ENCODE measurements around the gene CFAP20DC. TPM values are rescaled to one million over a fixed set of nuclear protein-coding genes. Genes with fewer than 3 reads are reported as not detected.
A peak's percentile ranks its signal among the peaks of the same experiment; 100 is the strongest.
"Not testable (repeated sequence)": the region's sequence is repeated elsewhere in the genome, so short reads cannot be mapped to it uniquely, and the experiment has no call there.

CFAP20DC gene
- total and polyA plus RNA-seq, 5 donors = 0.14 to 0.28 (median 0.18) TPM; not detected in 1

DNA sequence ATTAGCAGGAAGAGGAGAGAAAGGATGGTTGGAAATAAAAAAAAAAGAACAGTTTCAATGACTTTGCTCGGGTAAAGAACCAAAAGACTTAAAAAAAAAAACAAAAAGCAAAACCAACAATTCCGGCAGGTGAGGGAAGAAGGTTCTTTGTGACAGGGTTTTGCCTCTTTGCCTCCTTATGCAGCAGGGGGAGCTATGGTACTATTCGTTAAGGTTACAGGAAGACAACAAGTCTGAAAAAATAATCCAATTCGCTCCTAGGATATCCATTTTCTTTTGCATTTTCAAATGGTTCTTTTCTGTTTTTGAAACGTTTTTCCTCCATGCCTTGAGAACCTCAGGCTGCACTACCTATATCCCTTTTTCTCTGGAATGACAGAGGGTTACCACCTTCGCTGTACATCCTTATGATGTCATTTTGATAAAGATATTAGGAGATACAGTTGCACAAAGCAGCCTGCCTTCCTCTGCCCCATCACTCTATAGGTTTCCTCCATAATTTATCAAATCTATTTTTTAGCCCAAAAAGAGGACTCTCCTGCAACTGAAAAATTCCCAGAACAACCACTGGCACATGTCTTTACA lies 55.0 kb downstream of the CFAP20DC start:
- DNase-seq (no peak), ATAC-seq (no peak)
- intact Hi-C loops (cut with DNase I) = no loop called here
- 21% methylated on average over 6 of the region's 6 CpGs for WGBS
- H3K4me3 ChIP-seq (ENCODE audit: low read length) = no peak overlapping the region
- no peaks in the 10 kb centered on the region for H3K9me3 ChIP-seq (ENCODE audit: control insufficient read depth, low read length)
- no peak overlapping the region for H3K27ac ChIP-seq (ENCODE audit: low read length)
- H3K4me1 ChIP-seq (ENCODE audit: control insufficient read depth, insufficient read depth, low read length) = no peaks in the 10 kb centered on the region
- H3K27me3 ChIP-seq (ENCODE audit: control insufficient read depth, insufficient read depth) = no peaks in the 10 kb centered on the region

DNA sequence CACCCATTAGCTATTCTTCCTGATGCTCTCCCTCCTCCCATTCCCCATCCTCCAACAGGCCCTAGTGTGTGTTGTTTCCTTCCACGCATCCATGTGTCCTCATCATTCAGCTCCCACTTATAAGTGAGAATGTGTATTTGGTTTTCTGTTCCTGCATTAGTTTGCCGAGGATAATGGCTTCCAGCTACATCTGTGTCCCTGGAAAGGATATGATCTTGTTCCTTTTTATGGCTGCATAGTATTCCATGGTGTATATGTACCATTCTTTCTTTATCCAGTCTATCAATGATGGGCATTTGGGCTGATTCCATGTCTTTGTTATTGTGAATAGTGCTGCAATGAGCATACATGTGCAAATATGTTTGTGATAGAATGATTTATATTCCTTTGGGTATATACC lies 56.3 kb downstream of the CFAP20DC start:
- H3K9me3 ChIP-seq (ENCODE audit: control insufficient read depth, low read length) = no peaks in the 10 kb centered on the region
- no peaks in the 10 kb centered on the region for H3K27me3 ChIP-seq (ENCODE audit: control insufficient read depth, insufficient read depth)
- no peak overlapping the region for H3K27ac ChIP-seq (ENCODE audit: low read length)
- WGBS = 90% methylated on average over 2 of the region's 2 CpGs
- intact Hi-C loops (cut with DNase I) = no loop called here
- no peak for ATAC-seq
- H3K4me1 ChIP-seq (ENCODE audit: control insufficient read depth, insufficient read depth, low read length) = no peaks in the 10 kb centered on the region
- no peak for DNase-seq
- H3K4me3 ChIP-seq (ENCODE audit: low read length) = no peak overlapping the region

GRCh38 chr3:58991623-58992022 lies 58.2 kb downstream of the CFAP20DC start:
- intact Hi-C loops (cut with DNase I) = no loop called here

GRCh38 chr3:58991026-58991425 lies 58.8 kb downstream of the CFAP20DC start:
- no peaks in the 10 kb centered on the region for H3K27me3 ChIP-seq (ENCODE audit: control insufficient read depth, insufficient read depth)
- ATAC-seq (no peak), DNase-seq (no peak)
- no peaks in the 10 kb centered on the region for H3K9me3 ChIP-seq (ENCODE audit: control insufficient read depth, low read length)
- no peak overlapping the region for H3K4me3 ChIP-seq (ENCODE audit: low read length)
- intact Hi-C loops (cut with DNase I) = no loop called here
- H3K27ac ChIP-seq (ENCODE audit: low read length) = no peak overlapping the region
- H3K4me1 ChIP-seq (ENCODE audit: control insufficient read depth, insufficient read depth, low read length) = no peaks in the 10 kb centered on the region

More at GRCh38 chr3:58991623-58992022, 58.2 kb downstream of the CFAP20DC start:
- DNase-seq (no peak), ATAC-seq (no peak)
- Histone ChIP-seq H3K4me3 (ENCODE audit: low read length) (no peak overlapping the region), H3K9me3 (ENCODE audit: control insufficient read depth, low read length) (no peaks in the 10 kb centered on the region), H3K27ac (ENCODE audit: low read length) (no peak overlapping the region), H3K27me3 (ENCODE audit: control insufficient read depth, insufficient read depth) (no peaks in the 10 kb centered on the region), H3K4me1 (ENCODE audit: control insufficient read depth, insufficient read depth, low read length) (no peaks in the 10 kb centered on the region)
- 83% methylated on average over 5 of the region's 5 CpGs for WGBS

DNA sequence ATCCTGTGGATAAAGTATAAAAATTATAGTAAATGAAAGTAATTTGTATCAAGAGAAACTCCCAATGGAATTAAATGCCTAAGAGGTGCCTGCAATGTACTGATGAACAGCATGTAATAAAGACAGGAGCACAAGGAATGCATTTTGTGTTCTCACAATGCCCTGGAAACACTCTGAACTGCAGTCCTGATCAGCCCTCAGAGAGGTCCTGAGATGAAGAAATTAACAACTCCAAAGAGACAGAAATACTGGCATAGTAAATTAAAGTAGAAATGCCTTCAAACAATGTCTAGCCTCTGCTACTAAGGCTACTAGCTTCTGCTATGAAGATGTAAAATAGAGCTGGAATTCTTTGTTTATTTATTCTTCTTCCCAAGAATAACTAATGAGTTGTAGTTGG lies 59.9 kb downstream of the CFAP20DC start:
- Histone ChIP-seq H3K4me1 (ENCODE audit: control insufficient read depth, insufficient read depth, low read length) (no peaks in the 10 kb centered on the region), H3K4me3 (ENCODE audit: low read length) (no peak overlapping the region), H3K27me3 (ENCODE audit: control insufficient read depth, insufficient read depth) (no peaks in the 10 kb centered on the region), H3K27ac (ENCODE audit: low read length) (no peak overlapping the region), H3K9me3 (ENCODE audit: control insufficient read depth, low read length) (no peaks in the 10 kb centered on the region)
- intact Hi-C loops (cut with DNase I) = loop anchor here in 1 of 4 donors (10.0 kb wide), 1 partner anchor 345 kb away; no protein-coding TSS in a partner anchor
- DNase-seq (no peak), ATAC-seq (no peak)

DNA sequence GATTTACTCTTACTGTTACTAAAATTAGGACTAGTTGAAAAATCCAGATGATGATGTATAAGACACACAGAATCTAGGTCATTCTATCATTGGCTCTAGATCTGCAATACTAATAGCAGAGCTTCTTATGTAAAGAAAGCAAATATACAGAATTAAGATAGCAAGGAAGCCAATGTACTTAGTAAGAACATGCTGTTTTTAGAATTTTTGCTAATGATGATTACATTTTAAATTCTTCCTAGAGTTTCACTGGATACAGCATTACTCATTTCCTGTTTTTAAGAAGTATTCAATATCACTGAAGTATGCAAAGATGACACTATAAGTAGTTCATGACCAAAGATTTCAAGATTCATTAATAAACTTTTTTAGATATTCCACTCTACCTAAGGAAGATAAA lies 60.7 kb downstream of the CFAP20DC start:
- no peaks in the 10 kb centered on the region for H3K4me1 ChIP-seq (ENCODE audit: control insufficient read depth, insufficient read depth, low read length)
- no peak overlapping the region for H3K27ac ChIP-seq (ENCODE audit: low read length)
- no peaks in the 10 kb centered on the region for H3K9me3 ChIP-seq (ENCODE audit: control insufficient read depth, low read length)
- intact Hi-C loops (cut with DNase I) = loop anchor here in 1 of 4 donors (10.0 kb wide), 1 partner anchor 346 kb away; no protein-coding TSS in a partner anchor
- no peaks in the 10 kb centered on the region for H3K27me3 ChIP-seq (ENCODE audit: control insufficient read depth, insufficient read depth)
- no peak for DNase-seq
- H3K4me3 ChIP-seq (ENCODE audit: low read length) = no peak overlapping the region
- ATAC-seq = no peak

GRCh38 chr3:58988041-58988440 lies 61.8 kb downstream of the CFAP20DC start:
- Histone ChIP-seq H3K4me3 (ENCODE audit: low read length) (no peak overlapping the region), H3K4me1 (ENCODE audit: control insufficient read depth, insufficient read depth, low read length) (no peaks in the 10 kb centered on the region), H3K27ac (ENCODE audit: low read length) (no peak overlapping the region), H3K9me3 (ENCODE audit: control insufficient read depth, low read length) (no peaks in the 10 kb centered on the region), H3K27me3 (ENCODE audit: control insufficient read depth, insufficient read depth) (no peaks in the 10 kb centered on the region)
- no peak for DNase-seq
- 90% methylated on average over 3 of the region's 3 CpGs for WGBS
- ATAC-seq = no peak
- intact Hi-C loops (cut with DNase I) = loop anchor here in 1 of 4 donors (10.0 kb wide), 1 partner anchor 347 kb away; no protein-coding TSS in a partner anchor

DNA sequence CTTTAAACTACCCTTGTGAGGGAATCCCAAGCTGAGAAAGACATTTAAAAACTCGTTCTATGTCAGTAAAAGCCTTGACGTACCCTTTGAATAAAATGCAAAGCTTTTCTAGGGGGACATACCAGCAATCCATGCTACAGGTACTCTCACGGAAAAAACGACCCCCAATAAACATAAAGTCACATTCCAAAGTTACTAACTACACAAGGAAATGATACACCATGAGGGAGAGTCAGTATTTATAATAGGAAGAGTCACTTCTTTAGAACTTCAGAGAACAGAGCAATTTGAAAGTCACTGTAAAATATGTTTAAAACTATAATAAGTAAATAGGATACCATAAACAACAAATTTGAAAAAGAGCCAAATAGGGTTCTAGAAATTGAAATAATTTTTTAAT lies 63.2 kb downstream of the CFAP20DC start:
- WGBS = 85% methylated on average over 4 of the region's 4 CpGs
- Histone ChIP-seq H3K4me3 (ENCODE audit: low read length) (no peak overlapping the region), H3K27me3 (ENCODE audit: control insufficient read depth, insufficient read depth) (no peaks in the 10 kb centered on the region), H3K27ac (ENCODE audit: low read length) (no peak overlapping the region), H3K4me1 (ENCODE audit: control insufficient read depth, insufficient read depth, low read length) (no peaks in the 10 kb centered on the region), H3K9me3 (ENCODE audit: control insufficient read depth, low read length) (no peaks in the 10 kb centered on the region)
- ATAC-seq = no peak
- DNase-seq = no peak
- intact Hi-C loops (cut with DNase I) = loop anchor here in 1 of 4 donors (10.0 kb wide), 1 partner anchor 348 kb away; no protein-coding TSS in a partner anchor

DNA sequence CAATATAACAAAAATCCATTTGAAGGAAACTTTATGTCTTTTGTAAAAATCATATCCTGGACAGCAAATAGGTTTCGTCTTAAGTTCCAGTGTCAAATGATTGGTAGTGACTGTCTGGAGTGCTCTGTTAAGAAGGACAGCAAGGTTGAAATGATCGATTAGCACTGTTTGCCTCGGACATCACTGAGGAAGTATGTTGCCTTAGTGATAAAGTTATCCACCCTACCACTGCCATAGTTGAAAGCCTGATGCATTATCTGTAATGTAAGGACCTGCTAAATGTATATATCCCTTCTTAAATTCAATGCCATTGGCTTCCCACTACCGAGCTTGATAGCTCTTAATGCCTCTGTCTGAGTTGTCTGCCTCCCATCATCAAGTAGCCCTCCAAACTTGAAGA lies 70.0 kb downstream of the CFAP20DC start:
- 62% methylated on average over 4 of the region's 4 CpGs for WGBS
- Histone ChIP-seq H3K4me1 (ENCODE audit: control insufficient read depth, insufficient read depth, low read length) (no peaks in the 10 kb centered on the region), H3K27me3 (ENCODE audit: control insufficient read depth, insufficient read depth) (no peaks in the 10 kb centered on the region), H3K9me3 (ENCODE audit: control insufficient read depth, low read length) (no peaks in the 10 kb centered on the region), H3K27ac (ENCODE audit: low read length) (no peak overlapping the region), H3K4me3 (ENCODE audit: low read length) (no peak overlapping the region)
- DNase-seq = no peak
- intact Hi-C loops (cut with DNase I) = loop anchor here in 1 of 4 donors (10.0 kb wide), 1 partner anchor 355 kb away; no protein-coding TSS in a partner anchor
- ATAC-seq = no peak

DNA sequence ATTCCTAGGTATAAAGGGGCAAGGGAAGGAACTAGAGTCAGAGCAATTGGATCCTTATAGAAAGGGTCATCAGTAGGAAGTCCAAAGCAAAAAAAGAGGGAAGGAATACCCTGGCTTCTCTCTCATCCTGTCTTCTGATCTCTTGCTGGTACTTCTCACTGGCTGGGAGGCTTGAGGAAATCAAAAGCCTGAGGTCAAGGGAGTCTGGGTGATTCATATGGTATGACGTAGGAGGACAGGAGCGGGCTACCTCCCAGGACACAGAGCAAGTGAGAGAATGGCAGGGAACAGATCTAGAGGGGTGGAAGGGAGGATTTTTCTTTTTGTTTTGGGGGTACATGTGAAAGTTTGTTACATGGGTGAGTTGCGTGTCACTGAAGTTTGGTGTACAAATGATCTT lies 76.0 kb downstream of the CFAP20DC start:
- no peaks in the 10 kb centered on the region for H3K4me1 ChIP-seq (ENCODE audit: control insufficient read depth, insufficient read depth, low read length)
- intact Hi-C loops (cut with DNase I) = no loop called here
- no peaks in the 10 kb centered on the region for H3K9me3 ChIP-seq (ENCODE audit: control insufficient read depth, low read length)
- H3K27ac ChIP-seq (ENCODE audit: low read length) = no peak overlapping the region
- WGBS = 91% methylated on average over 3 of the region's 3 CpGs
- DNase-seq (no peak), ATAC-seq (no peak)
- H3K4me3 ChIP-seq (ENCODE audit: low read length) = no peak overlapping the region
- no peaks in the 10 kb centered on the region for H3K27me3 ChIP-seq (ENCODE audit: control insufficient read depth, insufficient read depth)

GRCh38 chr3:58967866-58968265 lies 82.0 kb downstream of the CFAP20DC start:
- H3K9me3 ChIP-seq (ENCODE audit: control insufficient read depth, low read length); H3K4me3 ChIP-seq (ENCODE audit: low read length); H3K4me1 ChIP-seq (ENCODE audit: control insufficient read depth, insufficient read depth, low read length); DNase-seq; intact Hi-C loops (cut with DNase I); ATAC-seq; H3K27me3 ChIP-seq (ENCODE audit: control insufficient read depth, insufficient read depth); H3K27ac ChIP-seq (ENCODE audit: low read length): not testable (repeated sequence)
- WGBS = 92% methylated on average over 1 of the region's 1 CpG

- intact Hi-C loops (cut with DNase I) = no loop called here
- Histone ChIP-seq H3K9me3 (ENCODE audit: control insufficient read depth, low read length) (no peaks in the 10 kb centered on the region), H3K4me3 (ENCODE audit: low read length) (no peak overlapping the region), H3K4me1 (ENCODE audit: control insufficient read depth, insufficient read depth, low read length) (peaks cover 5% of the 10 kb centered on the region), H3K27me3 (ENCODE audit: control insufficient read depth, insufficient read depth) (no peaks in the 10 kb centered on the region), H3K27ac (ENCODE audit: low read length) (peak overlapping the region; percentile 25)
- DNase-seq = peak; percentile 20 to 53 (median 46)
- 50% methylated on average over 2 of the region's 2 CpGs for WGBS
- ATAC-seq = peak; percentile 59 to 65
Observed at GRCh38 chr3:58965865-58966264, 84.0 kb downstream of the CFAP20DC start.

All from right cardiac atrium (tissue), 5 donors.